HG02840 (cell line): ENCODE data around the gene ITGB5.

Experiments
- ATAC-seq: cut with Tn5 transposase; IDR thresholded peaks from one replicate; pipeline ENCODE4 v1.9.1; 2021; ENCODE audit warnings: mild to moderate bottlenecking, moderate library complexity, moderate number of reproducible peaks; ENCODE audit not compliant: unreplicated experiment, low FRiP score

The ITGB5 gene

DNA sequence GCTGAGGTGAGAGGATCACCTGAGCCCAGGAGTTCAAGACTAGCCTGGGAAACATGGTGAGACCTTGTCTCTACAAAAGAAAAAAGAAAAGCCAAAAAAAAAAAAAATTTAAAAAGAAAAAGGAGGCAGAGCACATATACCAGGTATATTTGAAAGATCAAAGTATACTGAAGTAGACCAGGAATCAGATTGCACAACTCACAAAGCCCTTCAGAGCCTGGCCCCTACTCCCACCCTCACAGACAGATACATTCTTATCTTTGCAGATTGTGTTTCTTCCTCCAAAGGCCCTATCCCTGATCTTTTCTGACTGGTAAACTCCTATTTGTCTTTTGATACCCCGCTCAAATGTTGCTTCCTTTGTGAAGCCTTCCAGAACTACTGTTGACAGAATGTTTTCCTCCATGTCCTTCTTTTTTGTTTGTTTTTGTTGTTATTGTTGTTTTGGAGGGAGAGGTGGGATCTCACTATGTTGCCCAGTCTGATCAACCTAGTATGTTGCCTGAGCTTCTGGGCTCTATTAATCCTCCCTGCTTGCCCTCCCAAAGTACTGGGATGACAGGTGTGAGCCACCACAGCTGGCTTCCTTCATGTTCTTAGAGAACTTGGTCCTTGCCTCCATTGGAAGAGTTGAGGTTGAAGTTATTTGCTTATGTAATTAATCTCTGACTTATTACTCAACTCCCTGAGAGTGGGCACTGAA lies 9.8 kb upstream of the ITGB5 start:
- ATAC-seq = no peak

GRCh38 chr3:124895756-124896155 lies 8.6 kb upstream of the ITGB5 start:
- no peak for ATAC-seq

DNA sequence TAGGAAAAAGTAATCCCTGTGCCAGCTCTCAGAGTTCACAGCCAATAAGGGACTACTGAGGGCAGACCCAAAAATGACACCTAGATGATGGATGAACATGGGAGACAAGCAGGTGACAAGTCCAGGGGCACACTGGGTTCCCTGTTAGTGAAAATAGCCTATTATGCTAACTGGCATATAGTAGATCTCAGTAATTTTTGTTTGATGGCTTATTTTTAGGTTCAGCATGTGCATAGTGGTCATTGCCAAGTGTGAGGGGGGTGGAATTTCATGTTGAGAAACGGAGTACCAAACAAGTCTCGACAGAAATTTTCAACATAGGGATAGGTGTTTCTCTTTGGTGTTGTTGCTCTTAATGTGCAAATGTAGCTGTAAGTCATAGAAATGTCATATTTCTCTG lies 6.4 kb upstream of the ITGB5 start:
- no peak for ATAC-seq

DNA sequence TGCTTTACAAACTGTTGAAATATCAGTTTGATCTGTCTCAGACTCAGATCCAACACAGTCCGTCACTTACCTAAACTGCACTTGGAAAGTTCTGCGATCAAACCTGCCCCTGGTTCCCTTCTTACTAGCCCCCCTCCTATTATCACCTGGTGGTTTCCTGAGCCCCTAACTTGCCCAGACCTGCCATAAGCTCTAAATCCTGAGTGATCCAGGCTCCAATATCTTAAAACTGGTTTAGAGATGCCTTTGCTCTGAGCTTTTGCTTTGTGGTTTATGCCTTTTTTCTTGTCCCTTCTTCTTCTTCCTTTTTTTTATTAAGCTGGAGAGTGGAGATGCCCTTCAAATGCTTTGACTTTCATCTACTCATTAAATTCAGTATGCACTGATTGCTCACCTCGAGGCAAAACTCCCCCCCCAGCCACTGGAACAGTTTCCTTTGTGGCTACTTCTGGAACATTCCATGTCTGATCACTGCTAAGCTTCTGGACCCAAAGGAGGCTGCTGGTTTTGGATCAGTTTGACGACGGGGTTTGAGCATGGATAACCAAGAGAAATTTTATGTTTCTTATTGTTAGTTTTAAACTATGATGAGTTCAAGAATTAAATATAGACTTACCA lies 3.5 kb upstream of the ITGB5 start:
- ATAC-seq = no peak

- ATAC-seq = no peak
Observed at GRCh38 chr3:124888482-124889441, 1.6 kb upstream of the ITGB5 start.

DNA sequence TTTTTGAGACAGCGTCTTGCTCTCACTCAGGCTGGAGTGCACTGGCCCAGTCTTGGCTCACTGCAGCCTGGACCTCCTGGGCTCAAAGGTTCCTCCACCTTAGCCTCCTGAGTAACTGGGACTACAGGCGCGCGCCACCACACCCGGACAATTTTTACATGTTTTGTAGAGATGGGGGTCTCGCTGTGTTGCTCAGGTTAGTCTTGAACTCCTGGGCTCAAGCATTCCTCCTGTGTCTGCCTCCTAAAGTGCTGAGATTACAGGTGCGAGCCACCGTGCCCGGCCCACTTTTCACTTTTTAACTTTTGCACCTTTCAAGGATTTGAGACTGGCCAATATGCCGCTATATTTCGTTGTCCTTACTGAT lies 750 bp upstream of the ITGB5 start:
- ATAC-seq = no peak

GRCh38 chr3:124886168-124887056 lies 753 bp downstream of the ITGB5 start:
- ATAC-seq = peak; percentile 37

DNA sequence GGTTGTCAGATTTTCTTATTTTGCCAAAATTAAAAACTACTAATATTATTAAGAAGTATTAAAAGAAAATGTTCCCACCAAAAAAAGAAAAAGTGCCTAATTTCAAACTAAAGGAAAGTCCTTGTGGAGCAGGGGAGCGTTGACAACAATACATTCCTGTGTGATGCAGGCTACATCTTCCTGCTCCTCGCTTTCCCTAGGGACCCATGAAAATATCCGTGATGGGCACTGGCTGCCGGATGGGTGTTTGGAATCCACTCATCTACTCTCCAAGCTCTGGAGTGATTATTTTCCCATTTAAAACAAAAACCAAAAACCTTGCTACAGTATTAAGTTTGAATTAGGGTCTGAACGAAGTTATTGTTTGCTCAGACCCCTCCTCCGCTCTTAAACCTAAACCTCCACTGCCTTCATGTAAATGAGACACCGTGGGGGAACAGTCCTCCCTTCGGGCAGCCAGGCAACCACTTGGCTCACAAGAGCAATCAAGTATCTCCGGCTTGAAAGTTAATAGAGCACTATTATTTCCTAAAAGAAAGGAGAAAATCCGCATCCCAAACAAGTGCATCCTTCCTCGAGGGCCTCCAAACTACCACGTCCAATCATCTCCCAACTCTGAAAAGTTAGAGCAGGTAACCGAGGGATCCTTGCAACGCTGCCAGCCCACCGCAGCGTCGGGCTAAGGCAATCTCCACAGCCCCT lies 1.5 kb downstream of the ITGB5 start:
- no peak for ATAC-seq

GRCh38 chr3:124884474-124885101 lies 2.6 kb downstream of the ITGB5 start:
- no peak for ATAC-seq

DNA sequence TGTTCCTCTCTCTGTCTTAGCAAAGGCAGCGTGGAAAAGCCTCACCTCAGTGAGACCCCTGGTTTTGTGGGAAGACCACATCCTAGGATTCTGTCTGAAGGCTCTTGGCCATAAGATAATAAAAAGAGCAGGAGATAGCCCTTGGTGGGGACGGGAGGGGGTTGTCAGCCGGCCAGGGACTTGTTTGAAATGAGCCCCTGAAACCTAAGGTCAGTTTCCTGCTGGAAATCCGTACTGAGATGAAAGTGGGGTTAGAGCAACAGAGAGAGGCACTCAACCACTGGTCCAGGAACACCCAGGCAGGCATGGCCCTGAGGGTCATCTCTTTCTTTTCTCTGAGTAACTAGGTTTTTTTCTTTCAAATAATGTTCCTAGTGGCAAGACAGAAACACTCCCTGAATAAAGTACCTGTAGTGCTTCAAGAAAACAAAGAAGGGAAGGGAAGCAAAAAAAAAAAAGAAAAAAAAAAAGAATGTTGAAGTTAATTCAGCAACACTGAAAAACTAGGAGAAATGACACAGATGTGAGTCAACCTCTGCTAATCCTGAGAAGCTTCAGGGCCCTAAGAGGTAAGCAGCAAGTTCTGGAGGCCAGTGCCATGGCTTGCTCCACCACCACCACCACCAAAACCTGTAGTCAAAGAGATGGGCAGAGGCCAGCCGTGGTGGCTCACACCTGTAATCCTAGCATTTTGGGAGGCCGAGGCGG lies 3.2 kb downstream of the ITGB5 start:
- ATAC-seq = no peak

DNA sequence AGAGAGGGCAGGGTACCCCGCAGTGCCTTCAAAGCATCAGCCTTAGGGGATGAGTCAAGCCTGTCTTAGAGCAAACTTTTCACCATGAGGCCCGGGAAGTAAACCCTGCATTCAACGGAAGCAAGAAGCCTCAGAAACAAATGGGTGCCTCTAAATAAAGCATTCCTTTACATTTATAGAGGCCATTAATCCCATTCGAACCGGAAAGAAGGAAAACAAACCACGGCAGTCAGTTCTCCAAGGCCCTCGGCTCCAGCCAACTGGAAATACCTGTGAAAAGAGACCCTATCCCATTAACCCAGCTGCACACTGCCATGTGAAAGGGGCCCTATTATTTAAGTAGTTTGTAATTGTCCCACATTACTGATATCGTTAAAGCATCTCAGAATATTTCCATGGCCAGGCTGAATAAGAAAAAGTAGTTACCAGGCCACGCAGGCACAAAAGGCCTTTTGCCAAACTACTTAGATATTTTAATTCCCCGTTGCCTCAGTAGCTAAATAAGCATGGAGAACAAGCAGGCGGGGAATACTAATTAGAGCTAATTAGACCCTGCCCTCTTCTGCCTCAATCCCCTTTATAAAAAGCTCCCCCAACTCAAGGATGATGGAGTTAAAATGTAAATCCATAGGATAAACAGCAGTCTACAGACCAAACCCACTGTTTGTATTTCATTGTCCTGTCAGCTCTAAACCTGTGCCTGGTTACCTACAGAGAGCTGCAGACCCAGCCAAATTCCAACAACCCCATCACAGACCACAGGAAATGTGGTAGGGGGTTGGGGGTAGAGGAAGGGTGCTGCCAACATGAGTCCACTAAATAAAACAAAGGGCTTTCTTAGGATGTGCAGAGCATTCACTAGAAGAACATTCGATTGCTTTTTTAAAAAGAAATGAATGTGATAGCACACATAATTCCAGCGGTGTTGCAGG lies 4.1 kb downstream of the ITGB5 start:
- no peak for ATAC-seq

GRCh38 chr3:124881976-124882697 lies 5.0 kb downstream of the ITGB5 start:
- no peak for ATAC-seq

- no peak for ATAC-seq
Observed at GRCh38 chr3:124879337-124879680, 7.9 kb downstream of the ITGB5 start.

DNA sequence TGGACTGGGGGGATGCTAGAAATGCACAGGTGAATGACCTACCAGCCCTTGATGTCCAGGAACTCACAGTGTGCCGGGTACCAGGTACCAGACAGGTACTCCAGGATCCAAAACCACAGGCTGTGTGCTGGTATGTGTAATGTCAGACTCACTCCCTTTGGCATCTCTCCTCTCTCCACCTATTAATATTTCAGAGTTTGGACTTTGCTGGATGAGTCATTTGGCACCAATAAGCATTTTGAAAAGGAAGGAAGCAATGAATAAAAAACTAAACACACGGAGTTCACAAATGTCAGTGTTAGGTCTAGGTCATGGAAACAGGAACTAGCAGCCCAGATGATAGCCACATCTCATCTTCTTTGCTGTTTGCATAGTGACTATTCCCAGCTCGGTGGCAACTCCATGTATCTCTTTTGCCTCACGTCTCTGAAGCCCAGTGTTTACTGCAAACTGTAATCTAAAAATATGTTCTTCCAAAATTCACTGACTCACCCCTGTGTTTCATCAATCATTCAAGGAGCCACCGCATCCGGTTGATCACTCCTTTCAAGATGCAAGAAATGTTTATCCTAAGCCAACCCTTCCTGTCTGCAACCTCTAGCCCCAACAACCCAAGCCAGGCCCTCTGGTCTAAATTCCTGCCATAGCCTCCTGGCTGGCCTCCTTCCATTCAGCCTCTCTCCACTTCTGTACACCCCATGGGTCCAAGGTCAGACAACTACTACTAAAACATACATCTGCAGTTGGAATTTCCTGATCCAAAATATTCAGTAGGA lies 8.4 kb downstream of the ITGB5 start:
- ATAC-seq = no peak

DNA sequence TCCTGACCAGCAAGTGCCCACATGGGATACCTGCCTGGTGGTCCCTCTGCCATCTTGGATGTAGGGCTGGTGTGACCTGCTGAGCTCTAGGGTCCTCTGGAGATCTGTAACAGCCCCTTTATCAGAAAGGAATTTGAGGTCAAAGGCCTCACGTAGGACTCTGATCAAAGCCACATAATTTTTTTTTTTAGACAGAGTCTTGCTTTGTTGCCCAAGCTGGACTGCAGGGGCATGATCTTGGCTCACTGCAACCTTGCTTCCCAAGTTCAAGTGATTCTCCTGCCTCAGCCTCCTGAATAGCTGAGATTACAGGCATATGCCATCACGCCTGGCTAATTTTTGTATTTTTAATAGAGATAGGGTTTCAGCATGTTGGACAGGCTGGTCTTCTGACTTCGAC lies 9.5 kb downstream of the ITGB5 start:
- ATAC-seq = no peak

- ATAC-seq = no peak
Observed at GRCh38 chr3:124876401-124876878, 10.7 kb downstream of the ITGB5 start.
